OCI-LY3 (cell line): ENCODE measurements around the gene PCYT2.

ENCODE experiments used
- EZH2phosphoT487 ChIP-seq: fragments of 200-600 bp; shearing (Covaris generic); IDR thresholded peaks from 2 replicates; pipeline ENCODE4 v1.6.1; 2018; ENCODE audit warnings: antibody characterized with exemption, mixed run types, low read depth
- TF ChIP-seq, protein P1 (sequence below): fragments of 200-600, 300-600 bp; sonication (generic); IDR thresholded peaks from 2 replicates; pipeline ENCODE4 v1.5.1; 2014; ENCODE audit warnings: antibody characterized with exemption, low read length, low read depth

GRCh38 chr17:81870131-81870980 lies 40.8 kb downstream of the PCYT2 start:
- TF ChIP-seq, protein P1, sequence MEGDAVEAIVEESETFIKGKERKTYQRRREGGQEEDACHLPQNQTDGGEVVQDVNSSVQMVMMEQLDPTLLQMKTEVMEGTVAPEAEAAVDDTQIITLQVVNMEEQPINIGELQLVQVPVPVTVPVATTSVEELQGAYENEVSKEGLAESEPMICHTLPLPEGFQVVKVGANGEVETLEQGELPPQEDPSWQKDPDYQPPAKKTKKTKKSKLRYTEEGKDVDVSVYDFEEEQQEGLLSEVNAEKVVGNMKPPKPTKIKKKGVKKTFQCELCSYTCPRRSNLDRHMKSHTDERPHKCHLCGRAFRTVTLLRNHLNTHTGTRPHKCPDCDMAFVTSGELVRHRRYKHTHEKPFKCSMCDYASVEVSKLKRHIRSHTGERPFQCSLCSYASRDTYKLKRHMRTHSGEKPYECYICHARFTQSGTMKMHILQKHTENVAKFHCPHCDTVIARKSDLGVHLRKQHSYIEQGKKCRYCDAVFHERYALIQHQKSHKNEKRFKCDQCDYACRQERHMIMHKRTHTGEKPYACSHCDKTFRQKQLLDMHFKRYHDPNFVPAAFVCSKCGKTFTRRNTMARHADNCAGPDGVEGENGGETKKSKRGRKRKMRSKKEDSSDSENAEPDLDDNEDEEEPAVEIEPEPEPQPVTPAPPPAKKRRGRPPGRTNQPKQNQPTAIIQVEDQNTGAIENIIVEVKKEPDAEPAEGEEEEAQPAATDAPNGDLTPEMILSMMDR, result no peak
- no peak for TF ChIP-seq EZH2phosphoT487
